ENCODE results near the gene STN1. TPM values are rescaled to one million over a fixed set of nuclear protein-coding genes. Genes with fewer than 3 reads are reported as not detected.

Gene STN1
- total RNA-seq, 1 donor: 23.3 TPM

DNA sequence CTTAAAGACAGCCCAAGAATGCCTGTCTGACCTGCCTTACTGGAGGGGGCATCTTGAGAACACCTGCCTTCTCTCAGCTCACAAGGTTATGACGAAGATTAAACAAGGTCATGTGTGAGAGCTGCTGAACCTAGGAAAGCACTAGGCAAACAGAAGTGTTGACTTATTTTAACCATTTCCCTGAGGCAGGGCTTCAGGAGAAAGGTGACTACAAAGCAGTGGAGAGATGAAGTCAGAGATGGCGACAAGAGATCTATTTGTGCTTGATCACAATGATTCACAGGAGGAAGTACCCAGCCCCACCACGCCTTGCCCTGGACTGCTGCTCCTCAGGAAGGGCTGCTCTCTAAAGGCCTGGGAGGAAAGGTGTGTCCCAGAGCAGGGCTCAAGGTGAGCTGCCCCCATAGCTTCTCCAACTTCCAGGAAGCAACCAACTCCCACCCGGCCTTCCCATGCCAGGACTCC is 27.8 kb downstream of the STN1 start:
- no peak for DNase-seq (ENCODE audit: low read depth)
- TF ChIP-seq CTCF (IDR thresholded peaks at IDR 0.05; ENCODE audit: insufficient read depth, low read depth, low read length): no peak
- H3K4me3 ChIP-seq (ENCODE audit: low read depth, low read length): no peak overlapping the region

- TF ChIP-seq CTCF (IDR thresholded peaks at IDR 0.05; ENCODE audit: insufficient read depth, low read depth, low read length): no peak
- H3K4me3 ChIP-seq (ENCODE audit: low read depth, low read length): no peak overlapping the region
- DNase-seq (ENCODE audit: low read depth): no peak
These were observed 28.8 kb downstream of the STN1 start for GRCh38 chr10:103889121-103889720.

DNA sequence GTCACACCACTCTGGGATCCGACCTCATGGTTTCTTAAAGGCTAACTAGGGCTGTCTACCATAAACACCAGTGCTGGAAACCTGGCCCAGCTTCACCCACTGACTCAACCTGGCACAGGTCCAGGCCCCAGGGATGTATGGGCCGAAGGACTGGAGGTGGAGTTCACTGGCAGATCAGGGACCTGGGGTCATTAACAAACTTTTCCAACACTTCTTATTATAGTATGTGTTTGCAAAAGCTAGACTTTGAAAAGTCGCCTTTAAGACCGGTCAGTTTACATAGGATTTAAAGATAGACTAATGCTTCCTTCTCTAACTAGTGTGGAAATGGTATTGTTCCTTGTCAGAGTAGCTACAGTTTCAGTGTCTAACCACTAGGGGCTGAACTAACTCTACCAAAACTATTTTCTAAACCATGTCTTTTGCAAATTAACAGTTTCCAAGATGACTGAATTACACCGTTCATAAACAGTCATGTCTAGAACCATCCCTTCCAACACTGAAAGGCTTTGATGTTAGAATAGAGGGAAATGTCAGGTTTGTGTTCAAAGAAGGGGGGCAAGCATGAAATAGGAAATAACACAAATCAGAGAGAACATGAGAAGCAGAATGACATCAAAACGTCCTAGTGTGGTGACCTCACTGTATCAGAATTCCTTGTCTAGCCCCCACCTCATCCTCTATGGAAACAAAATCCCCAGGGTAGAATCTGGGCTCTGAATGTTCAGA is 29.7 kb downstream of the STN1 start:
- DNase-seq (ENCODE audit: low read depth): peak; percentile 80
- no peak overlapping the region for H3K4me3 ChIP-seq (ENCODE audit: low read depth, low read length)
- peak; percentile 90 for TF ChIP-seq CTCF (IDR thresholded peaks at IDR 0.05; ENCODE audit: insufficient read depth, low read depth, low read length)

DNA sequence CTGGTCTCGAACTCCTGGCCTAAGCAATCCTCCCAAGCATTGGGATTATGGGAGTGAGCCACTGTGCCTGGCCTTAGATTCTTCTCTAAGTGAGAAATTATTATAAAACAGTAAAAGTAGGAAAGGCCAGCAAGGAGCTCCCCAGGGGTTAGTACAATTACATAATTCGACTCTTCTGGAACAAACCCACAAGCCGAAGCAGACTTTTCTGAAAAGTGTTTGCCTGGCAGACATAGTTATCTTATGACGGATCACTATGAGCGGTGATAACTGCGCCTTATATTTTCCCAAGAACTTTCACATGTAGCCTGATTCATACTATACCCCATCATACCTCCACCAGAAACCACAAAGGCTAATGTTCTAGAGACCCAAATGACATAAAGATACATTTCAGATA is 32.4 kb downstream of the STN1 start:
- H3K4me3 ChIP-seq (ENCODE audit: low read depth, low read length): no peak overlapping the region
- TF ChIP-seq CTCF (IDR thresholded peaks at IDR 0.05; ENCODE audit: insufficient read depth, low read depth, low read length): no peak
- DNase-seq (ENCODE audit: low read depth): peak; percentile 24

GRCh38 chr10:103884681-103885139 is 33.3 kb downstream of the STN1 start:
- no peak overlapping the region for H3K4me3 ChIP-seq (ENCODE audit: low read depth, low read length)
- peak; percentile 60 for DNase-seq (ENCODE audit: low read depth)
- peak; percentile 82 for TF ChIP-seq CTCF (IDR thresholded peaks at IDR 0.05; ENCODE audit: insufficient read depth, low read depth, low read length)

DNA sequence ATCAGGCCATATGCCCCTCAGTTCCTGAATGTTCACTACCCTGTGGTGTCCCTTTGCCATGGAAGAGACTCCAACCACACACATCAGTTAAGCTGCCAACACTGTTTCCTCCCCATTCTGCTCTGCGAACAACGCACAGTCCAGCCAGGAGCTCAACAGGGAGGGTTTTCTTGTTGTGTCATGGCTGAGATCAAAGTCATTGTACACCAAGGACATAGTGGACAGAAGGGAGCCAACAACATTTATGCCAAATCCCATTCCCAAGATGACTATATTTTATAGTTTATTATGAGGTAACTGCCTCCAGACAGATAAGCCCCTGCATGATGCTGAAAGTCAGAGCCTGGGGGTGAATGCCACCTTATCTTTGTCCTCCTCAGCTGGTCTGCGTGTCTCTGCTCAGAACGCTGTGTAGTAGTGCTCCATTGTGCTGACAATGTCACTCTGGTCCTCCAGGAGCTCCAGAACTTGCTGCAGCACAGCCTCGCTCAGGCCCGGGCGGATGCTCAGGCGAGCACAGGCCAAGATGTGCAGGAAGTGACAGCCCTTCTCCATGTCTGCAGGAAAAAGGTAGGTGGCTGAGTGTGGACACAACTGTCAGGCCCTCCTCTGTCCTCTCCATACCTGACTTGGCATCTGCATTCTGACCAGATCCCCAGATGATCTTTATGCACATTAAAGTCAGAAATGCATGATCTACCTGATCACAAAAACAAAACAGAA is 35.5 kb downstream of the STN1 start:
- DNase-seq (ENCODE audit: low read depth): no peak
- no peak overlapping the region for H3K4me3 ChIP-seq (ENCODE audit: low read depth, low read length)
- no peak for TF ChIP-seq CTCF (IDR thresholded peaks at IDR 0.05; ENCODE audit: insufficient read depth, low read depth, low read length)
